Measurements from ENCODE around the gene HLA-DRA.

Gene HLA-DRA

GRCh38 chr6:32439602-32440214, at the start of gene HLA-DRA:
Gene HLA-DRA, plus strand, starts transcription at chr6:32439887. Its CDS starts 64 bp downstream, at chr6:32439951.
- no peak within 1 kb of the TSS for H3K27ac ChIP-seq (ENCODE audit: low read length)
- no peaks in the 10 kb centered on the region for H3K36me3 ChIP-seq (ENCODE audit: insufficient read depth, low read depth, low read length)
- H3K9ac ChIP-seq (ENCODE audit: low read depth, low read length): no peak within 1 kb of the TSS
- no peaks in the 10 kb centered on the region for H3K4me1 ChIP-seq (ENCODE audit: insufficient read depth, low read length)
- no peaks in the 10 kb centered on the region for H3K27me3 ChIP-seq (ENCODE audit: insufficient read depth, low read length)
- peak within 1 kb of the TSS; percentile 41; the same call in 1 of the 2 replicates for H3K4me3 ChIP-seq (ENCODE audit: low read length)
- H3K9me3 ChIP-seq (ENCODE audit: insufficient read depth, low read depth, low read length): no peaks in the 10 kb centered on the region

- H3K27me3 ChIP-seq (ENCODE audit: insufficient read depth, low read length): no peaks in the 10 kb centered on the region
- H3K27ac ChIP-seq (ENCODE audit: low read length): no peak overlapping the region
- H3K4me1 ChIP-seq (ENCODE audit: insufficient read depth, low read length): no peaks in the 10 kb centered on the region
- no peak overlapping the region for H3K4me3 ChIP-seq (ENCODE audit: low read length)
- no peak overlapping the region for H3K9ac ChIP-seq (ENCODE audit: low read depth, low read length)
- H3K36me3 ChIP-seq (ENCODE audit: insufficient read depth, low read depth, low read length): no peaks in the 10 kb centered on the region
- H3K9me3 ChIP-seq (ENCODE audit: insufficient read depth, low read depth, low read length): no peaks in the 10 kb centered on the region
Measured at GRCh38 chr6:32391505-32391904, 48.2 kb upstream of the HLA-DRA start.

DNA sequence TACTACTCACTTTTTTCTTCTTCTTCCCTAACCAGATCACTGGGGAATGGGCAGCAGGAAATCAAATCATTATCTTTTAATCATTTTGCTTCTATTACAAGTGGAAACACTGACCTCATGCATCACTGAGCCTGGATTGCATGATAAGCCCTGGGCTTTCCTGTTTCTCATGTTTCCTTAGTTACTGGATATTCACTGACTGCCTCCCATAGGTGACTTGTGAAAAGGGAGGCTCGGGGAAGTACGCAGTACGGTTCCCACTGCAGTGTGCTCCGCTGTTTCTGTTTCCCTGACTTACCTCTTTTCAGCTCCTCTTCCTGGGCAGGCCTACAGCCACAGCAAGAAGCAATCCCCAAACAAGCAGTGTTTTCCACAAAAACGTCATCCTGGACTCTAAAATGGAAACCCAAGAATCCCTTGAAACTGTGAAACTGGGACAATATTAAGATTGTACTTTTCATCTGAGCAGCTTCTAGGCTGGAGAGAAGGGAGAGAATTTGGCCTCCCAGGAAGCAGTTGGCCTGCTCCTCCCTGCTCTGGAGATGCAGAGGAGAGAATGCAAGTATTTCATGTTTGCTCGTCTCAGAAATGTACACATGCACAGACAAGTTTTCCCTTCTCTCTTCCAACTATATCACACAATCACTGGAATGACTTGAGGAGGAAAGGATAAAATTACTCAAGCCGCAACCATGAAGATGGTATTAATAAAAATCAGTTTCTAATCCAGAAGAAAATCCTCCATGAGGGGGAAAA, 45.8 kb upstream of the HLA-DRA start:
- H3K27me3 ChIP-seq (ENCODE audit: insufficient read depth, low read length): no peaks in the 10 kb centered on the region
- no peak overlapping the region for H3K27ac ChIP-seq (ENCODE audit: low read length)
- H3K36me3 ChIP-seq (ENCODE audit: insufficient read depth, low read depth, low read length): no peaks in the 10 kb centered on the region
- no peaks in the 10 kb centered on the region for H3K4me1 ChIP-seq (ENCODE audit: insufficient read depth, low read length)
- no peak overlapping the region for H3K4me3 ChIP-seq (ENCODE audit: low read length)
- no peak overlapping the region for H3K9ac ChIP-seq (ENCODE audit: low read depth, low read length)
- no peaks in the 10 kb centered on the region for H3K9me3 ChIP-seq (ENCODE audit: insufficient read depth, low read depth, low read length)

GRCh38 chr6:32396028-32396427, 43.7 kb upstream of the HLA-DRA start:
- H3K4me3 ChIP-seq (ENCODE audit: low read length): no peak overlapping the region
- H3K36me3 ChIP-seq (ENCODE audit: insufficient read depth, low read depth, low read length): no peaks in the 10 kb centered on the region
- no peak overlapping the region for H3K9ac ChIP-seq (ENCODE audit: low read depth, low read length)
- no peak overlapping the region for H3K27ac ChIP-seq (ENCODE audit: low read length)
- no peaks in the 10 kb centered on the region for H3K4me1 ChIP-seq (ENCODE audit: insufficient read depth, low read length)
- H3K27me3 ChIP-seq (ENCODE audit: insufficient read depth, low read length): no peaks in the 10 kb centered on the region
- H3K9me3 ChIP-seq (ENCODE audit: insufficient read depth, low read depth, low read length): no peaks in the 10 kb centered on the region

DNA sequence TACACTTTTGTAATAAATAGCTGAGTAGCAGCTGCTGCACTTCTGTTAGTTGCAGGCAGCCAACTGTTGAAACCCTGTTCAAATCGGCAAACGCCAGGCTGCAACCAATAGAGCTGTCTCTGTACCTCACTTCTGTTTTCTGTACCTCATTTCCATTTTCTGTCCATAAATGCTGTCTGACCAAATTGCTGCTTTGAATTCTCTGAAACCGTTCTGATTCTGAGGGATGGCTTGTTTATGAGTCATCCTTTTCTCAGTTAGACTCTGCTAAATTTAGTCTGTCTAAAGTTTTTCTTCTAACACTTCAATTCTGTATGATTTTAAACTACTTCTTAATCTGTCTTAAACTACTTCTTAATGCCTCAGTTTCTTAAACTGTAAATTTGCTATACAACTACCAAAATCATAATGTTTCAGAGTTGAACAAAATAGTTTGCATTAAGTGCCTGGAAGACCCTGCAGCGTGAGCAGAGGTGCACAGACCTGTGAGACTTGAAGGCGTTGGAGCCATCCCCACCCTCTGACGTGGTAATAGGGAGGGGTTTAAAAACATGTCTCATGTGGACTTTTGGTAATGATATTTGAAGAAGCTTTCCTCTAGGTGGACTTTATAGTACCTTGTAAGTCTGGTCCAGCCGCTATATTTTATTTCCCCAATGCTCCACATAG, 42.3 kb upstream of the HLA-DRA start:
- no peak overlapping the region for H3K4me3 ChIP-seq (ENCODE audit: low read length)
- no peaks in the 10 kb centered on the region for H3K4me1 ChIP-seq (ENCODE audit: insufficient read depth, low read length)
- no peaks in the 10 kb centered on the region for H3K9me3 ChIP-seq (ENCODE audit: insufficient read depth, low read depth, low read length)
- H3K27me3 ChIP-seq (ENCODE audit: insufficient read depth, low read length): no peaks in the 10 kb centered on the region
- no peak overlapping the region for H3K27ac ChIP-seq (ENCODE audit: low read length)
- no peak overlapping the region for H3K9ac ChIP-seq (ENCODE audit: low read depth, low read length)
- H3K36me3 ChIP-seq (ENCODE audit: insufficient read depth, low read depth, low read length): no peaks in the 10 kb centered on the region

- Histone ChIP-seq H3K27me3 (ENCODE audit: insufficient read depth, low read length) (no peaks in the 10 kb centered on the region), H3K9me3 (ENCODE audit: insufficient read depth, low read depth, low read length) (no peaks in the 10 kb centered on the region), H3K4me1 (ENCODE audit: insufficient read depth, low read length) (no peaks in the 10 kb centered on the region), H3K9ac (ENCODE audit: low read depth, low read length) (no peak overlapping the region), H3K27ac (ENCODE audit: low read length) (no peak overlapping the region), H3K36me3 (ENCODE audit: insufficient read depth, low read depth, low read length) (no peaks in the 10 kb centered on the region), H3K4me3 (ENCODE audit: low read length) (no peak overlapping the region)
Measured at GRCh38 chr6:32401284-32401963, 38.3 kb upstream of the HLA-DRA start.

DNA sequence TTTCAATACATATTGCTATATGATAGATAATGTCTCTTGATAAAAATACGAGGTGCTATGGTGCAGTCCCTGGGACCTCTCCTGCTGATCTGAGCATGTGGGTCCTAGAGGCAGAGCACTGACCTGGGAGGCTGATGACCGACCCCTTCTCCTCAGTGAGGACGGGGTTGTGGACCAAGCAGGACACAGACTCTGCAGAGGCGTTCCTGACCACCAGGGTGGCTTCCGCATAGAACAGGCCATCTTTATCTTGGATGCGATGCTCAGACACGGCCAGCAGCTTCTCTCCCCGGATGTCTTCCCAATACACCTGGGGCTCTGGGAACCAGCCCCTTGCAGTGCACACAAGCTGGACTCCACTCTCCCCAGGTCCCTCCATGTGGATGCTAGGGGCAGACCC, 36.9 kb upstream of the HLA-DRA start:
- H3K9ac ChIP-seq (ENCODE audit: low read depth, low read length): no peak overlapping the region
- H3K27ac ChIP-seq (ENCODE audit: low read length): no peak overlapping the region
- H3K9me3 ChIP-seq (ENCODE audit: insufficient read depth, low read depth, low read length): no peaks in the 10 kb centered on the region
- H3K27me3 ChIP-seq (ENCODE audit: insufficient read depth, low read length): no peaks in the 10 kb centered on the region
- no peaks in the 10 kb centered on the region for H3K4me1 ChIP-seq (ENCODE audit: insufficient read depth, low read length)
- H3K4me3 ChIP-seq (ENCODE audit: low read length): no peak overlapping the region
- no peaks in the 10 kb centered on the region for H3K36me3 ChIP-seq (ENCODE audit: insufficient read depth, low read depth, low read length)

GRCh38 chr6:32405656-32406055, 34.0 kb upstream of the HLA-DRA start:
- H3K9ac ChIP-seq (ENCODE audit: low read depth, low read length): no peak overlapping the region
- H3K27me3 ChIP-seq (ENCODE audit: insufficient read depth, low read length): no peaks in the 10 kb centered on the region
- H3K4me1 ChIP-seq (ENCODE audit: insufficient read depth, low read length): no peaks in the 10 kb centered on the region
- H3K27ac ChIP-seq (ENCODE audit: low read length): no peak overlapping the region
- H3K36me3 ChIP-seq (ENCODE audit: insufficient read depth, low read depth, low read length): no peaks in the 10 kb centered on the region
- H3K9me3 ChIP-seq (ENCODE audit: insufficient read depth, low read depth, low read length): no peaks in the 10 kb centered on the region
- no peak overlapping the region for H3K4me3 ChIP-seq (ENCODE audit: low read length)

DNA sequence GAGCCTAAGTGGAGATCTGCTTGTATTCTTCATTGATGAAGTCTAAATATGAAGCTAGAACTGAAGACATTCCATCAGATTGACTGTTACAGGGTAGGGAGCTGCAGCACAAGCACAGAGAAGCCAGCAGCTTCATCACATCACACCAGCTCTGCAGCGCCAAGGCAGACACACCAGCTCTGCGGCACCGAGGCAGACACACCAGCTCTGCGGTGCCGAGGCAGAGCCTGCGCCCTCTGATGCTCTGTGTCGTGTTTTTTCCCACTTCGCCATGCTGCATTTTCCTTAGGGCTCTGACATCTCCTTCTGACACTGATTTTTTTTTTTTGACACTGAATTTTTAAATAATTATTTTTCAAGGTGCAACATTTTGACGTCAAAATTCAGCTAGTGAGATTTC, 33.5 kb upstream of the HLA-DRA start:
- H3K36me3 ChIP-seq (ENCODE audit: insufficient read depth, low read depth, low read length): no peaks in the 10 kb centered on the region
- no peak overlapping the region for H3K4me3 ChIP-seq (ENCODE audit: low read length)
- no peaks in the 10 kb centered on the region for H3K9me3 ChIP-seq (ENCODE audit: insufficient read depth, low read depth, low read length)
- no peaks in the 10 kb centered on the region for H3K4me1 ChIP-seq (ENCODE audit: insufficient read depth, low read length)
- H3K9ac ChIP-seq (ENCODE audit: low read depth, low read length): no peak overlapping the region
- no peaks in the 10 kb centered on the region for H3K27me3 ChIP-seq (ENCODE audit: insufficient read depth, low read length)
- no peak overlapping the region for H3K27ac ChIP-seq (ENCODE audit: low read length)

- H3K9ac ChIP-seq (ENCODE audit: low read depth, low read length): no peak within 1 kb of the TSS
- no peaks in the 10 kb centered on the region for H3K36me3 ChIP-seq (ENCODE audit: insufficient read depth, low read depth, low read length)
- no peak within 1 kb of the TSS for H3K4me3 ChIP-seq (ENCODE audit: low read length)
- H3K27ac ChIP-seq (ENCODE audit: low read length): no peak within 1 kb of the TSS
- H3K27me3 ChIP-seq (ENCODE audit: insufficient read depth, low read length): no peaks in the 10 kb centered on the region
- no peaks in the 10 kb centered on the region for H3K9me3 ChIP-seq (ENCODE audit: insufficient read depth, low read depth, low read length)
- no peaks in the 10 kb centered on the region for H3K4me1 ChIP-seq (ENCODE audit: insufficient read depth, low read length)
Measured at GRCh38 chr6:32406857-32407256, 32.8 kb upstream of the HLA-DRA start, which contains the start of gene BTNL2. Gene BTNL2, minus strand, starts transcription at chr6:32407181. Its CDS starts 58 bp downstream, at chr6:32407123.

GRCh38 chr6:32410906-32411305, 28.8 kb upstream of the HLA-DRA start:
- no peak overlapping the region for H3K9ac ChIP-seq (ENCODE audit: low read depth, low read length)
- peaks cover 25% of the 10 kb centered on the region for H3K27me3 ChIP-seq (ENCODE audit: insufficient read depth, low read length)
- H3K4me1 ChIP-seq (ENCODE audit: insufficient read depth, low read length): no peaks in the 10 kb centered on the region
- H3K4me3 ChIP-seq (ENCODE audit: low read length): no peak overlapping the region
- H3K9me3 ChIP-seq (ENCODE audit: insufficient read depth, low read depth, low read length): no peaks in the 10 kb centered on the region
- no peak overlapping the region for H3K27ac ChIP-seq (ENCODE audit: low read length)
- no peaks in the 10 kb centered on the region for H3K36me3 ChIP-seq (ENCODE audit: insufficient read depth, low read depth, low read length)
